GM18868 (cell line): Measurements from ENCODE around the gene ANTXR2.

Experiments
- ATAC-seq: cut with Tn5 transposase; IDR thresholded peaks from one replicate; pipeline ENCODE4 v1.9.1; 2021; ENCODE audit warnings: mild to moderate bottlenecking, moderate library complexity; ENCODE audit not compliant: unreplicated experiment

Gene ANTXR2

GRCh38 chr4:79874197-79874596, 198.8 kb downstream of the ANTXR2 start:
- no peak for ATAC-seq

GRCh38 chr4:79872738-79873137, 200.3 kb downstream of the ANTXR2 start:
- no peak for ATAC-seq

GRCh38 chr4:79871961-79872360, 201.1 kb downstream of the ANTXR2 start:
- no peak for ATAC-seq

DNA sequence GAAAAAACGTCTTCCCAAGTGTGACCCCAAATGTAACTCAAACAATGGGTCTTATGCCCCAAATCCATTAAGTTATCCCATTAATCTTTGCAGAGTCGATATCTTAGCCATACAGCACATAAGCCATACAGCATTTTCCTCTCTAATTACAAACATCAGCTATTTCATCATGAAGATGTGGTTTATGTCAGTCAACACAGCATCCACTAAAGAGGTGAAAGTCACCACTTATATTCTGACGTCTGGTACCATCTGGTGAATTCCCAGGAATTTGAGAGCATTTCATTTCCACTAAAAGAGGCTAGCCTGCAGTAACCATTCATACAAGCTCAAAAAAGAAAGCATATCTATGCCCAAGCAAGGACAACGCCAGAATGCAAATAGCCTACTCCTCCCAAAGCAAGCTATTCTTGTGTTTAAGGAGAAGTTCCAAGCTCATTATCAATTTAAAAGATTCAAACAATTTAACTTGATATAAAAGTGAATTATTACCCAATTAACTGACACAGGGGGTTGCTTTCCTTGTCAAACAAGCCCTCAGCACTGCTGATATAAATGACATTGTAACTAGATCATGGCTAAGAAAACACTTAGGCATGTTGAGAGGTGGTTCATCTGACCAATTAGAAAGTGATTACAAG, 203.3 kb downstream of the ANTXR2 start:
- no peak for ATAC-seq

GRCh38 chr4:79865201-79865597, 207.8 kb downstream of the ANTXR2 start:
- ATAC-seq = no peak

DNA sequence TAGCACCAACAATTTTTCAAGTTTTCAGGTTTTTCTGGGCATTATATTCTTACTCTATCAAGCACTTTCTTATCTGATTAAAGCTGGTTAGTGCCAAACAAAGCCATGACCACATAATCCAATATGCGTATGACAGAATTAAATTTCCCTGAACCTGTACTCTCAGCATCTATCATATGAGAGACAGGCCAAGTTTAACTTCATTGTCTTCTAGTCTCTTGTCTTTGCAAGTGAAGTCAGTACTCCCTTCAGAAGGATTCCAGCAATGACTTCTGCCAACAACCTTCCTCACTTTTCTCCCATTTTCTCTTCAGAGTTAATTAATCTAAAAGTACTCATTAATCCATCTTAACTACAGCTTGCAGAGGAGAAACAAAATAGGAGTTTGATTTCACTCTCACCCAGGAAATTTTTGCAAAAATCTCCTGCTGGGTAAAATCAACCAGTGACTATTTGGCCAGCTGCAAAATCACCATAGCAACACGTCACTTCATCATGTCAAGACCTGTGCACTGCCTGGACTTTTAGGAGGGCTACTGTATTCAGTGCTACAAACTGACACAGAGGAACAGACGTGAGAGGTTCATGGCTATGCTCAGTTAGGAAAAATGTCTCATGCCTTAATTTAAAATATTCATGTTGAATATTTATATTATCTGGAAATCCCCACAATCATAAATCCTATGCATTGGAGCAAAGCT, 208.4 kb downstream of the ANTXR2 start:
- ATAC-seq = no peak

- ATAC-seq = no peak
Observed at GRCh38 chr4:79863333-79863732, 209.7 kb downstream of the ANTXR2 start.

DNA sequence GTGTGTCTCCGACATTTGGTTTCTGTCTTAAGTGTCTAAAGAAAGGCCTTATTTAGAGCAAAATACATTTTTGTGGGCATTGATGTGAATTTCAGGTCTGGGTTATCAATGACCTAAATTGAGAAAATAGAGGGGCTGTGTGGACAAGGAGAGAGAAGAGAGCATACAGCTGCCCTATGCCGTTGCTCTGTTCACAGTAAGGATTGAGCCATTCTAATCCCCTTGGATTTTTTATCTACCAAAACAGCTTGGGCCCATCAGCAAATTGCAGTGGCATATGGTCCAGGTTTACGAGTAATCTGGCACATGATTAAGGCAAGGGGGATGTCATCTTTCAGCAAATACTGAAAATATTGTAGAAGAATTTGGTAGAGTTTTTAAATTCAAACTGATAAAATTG, 210.2 kb downstream of the ANTXR2 start:
- ATAC-seq = no peak

DNA sequence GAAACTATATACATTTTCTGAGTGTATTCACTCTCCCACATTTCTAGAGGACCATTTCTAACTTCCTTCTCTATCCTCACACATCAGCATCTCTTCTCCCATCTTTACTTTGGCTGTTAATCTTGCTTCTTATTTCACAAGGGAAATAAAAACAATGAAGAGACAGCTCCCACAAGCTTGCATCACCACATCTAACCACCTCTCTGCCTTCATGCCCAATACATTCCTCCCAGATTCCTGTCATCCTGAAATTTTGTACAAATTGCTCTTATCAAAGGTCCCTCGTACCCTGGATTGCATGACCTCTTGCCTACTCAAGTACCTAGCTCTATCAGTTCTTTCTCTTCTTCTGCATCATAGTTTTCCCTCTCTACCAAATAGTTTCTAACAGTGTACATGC, 215.2 kb downstream of the ANTXR2 start:
- no peak for ATAC-seq

DNA sequence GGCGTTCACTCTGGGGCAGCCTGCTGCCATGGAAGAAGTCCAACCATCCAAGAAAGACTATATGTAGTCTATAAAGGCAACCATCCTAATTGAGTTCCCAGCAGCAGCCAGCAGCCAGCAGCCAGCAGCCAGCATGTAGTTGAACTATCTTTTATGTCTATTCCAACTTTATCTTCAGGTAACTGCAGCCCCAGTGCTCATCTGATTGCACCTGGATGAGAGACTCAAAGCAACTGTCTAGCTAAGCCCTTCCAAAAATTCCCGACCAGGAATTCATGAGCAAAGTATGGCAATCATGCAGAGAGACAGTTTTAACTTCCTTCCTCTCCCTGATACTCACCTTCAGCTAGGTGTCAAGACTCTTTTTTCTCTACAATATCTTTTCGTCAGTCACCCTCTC, 216.8 kb downstream of the ANTXR2 start:
- ATAC-seq = no peak

GRCh38 chr4:79854856-79855502, 218.1 kb downstream of the ANTXR2 start:
- no peak for ATAC-seq

- no peak for ATAC-seq
Observed at GRCh38 chr4:79852305-79852730, 220.7 kb downstream of the ANTXR2 start.

DNA sequence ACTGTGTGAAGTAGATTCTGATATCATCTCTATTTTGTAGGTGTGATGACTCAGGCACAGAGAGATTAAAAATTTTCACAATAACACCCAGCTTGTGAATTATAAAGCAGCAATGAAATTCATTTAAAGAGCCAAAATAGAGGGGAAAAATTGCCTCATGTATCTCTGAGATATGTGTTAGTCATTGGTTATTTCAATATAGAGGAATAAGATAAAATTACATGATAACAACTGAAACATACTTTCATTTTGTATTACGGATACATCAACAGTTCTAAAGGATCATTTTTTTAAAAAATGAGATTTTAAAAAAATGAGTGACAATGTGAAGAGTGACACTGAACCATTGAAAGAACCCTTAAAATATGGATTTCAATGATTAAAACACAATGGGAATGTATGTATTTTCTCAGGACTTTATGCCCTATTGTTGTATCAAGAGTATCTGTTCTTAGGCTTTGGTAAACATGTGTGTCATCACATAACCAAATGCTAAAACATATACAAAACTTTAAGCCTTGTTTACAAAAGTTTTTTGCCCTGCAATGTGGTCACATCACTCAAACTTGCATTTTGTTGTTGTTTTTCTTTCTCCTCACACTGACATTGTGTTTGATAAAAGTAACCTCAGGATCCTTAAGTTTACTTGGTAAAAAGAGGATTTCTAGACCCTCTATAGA, 221.3 kb downstream of the ANTXR2 start:
- no peak for ATAC-seq
